ENCODE results near the gene KRTAP5-2.

Gene KRTAP5-2

DNA sequence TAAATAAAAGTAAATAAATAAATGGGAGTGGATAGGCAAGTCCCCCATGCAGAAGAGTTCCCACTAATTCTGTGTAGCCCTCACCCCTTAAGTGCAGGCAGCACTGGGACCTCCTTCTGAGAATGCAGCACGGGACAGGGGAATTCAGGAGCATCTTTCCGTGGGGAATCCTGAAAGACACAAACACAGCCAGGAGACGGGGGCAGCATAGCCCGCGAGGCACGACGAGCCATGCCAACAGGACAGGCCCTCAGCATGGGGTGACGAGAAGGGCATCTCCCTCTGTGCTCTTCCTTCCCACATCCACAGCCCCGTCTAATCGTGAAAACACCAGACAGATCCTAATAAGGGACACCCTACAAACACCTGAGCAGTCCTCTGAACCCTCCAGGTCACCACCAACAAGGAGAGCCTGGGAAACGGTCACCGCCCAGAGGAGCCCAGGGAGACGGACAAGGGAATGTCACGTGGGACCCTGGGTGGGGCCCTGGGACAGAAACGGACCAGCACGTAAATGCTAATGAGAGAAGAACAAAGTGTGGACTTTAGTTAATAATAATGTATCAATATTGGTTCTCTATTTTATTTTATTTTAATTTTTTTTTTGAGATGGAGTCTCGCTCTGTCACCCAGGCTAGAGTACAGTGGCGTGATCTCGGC, 38.3 kb upstream of the KRTAP5-2 start:
- no peak for DNase-seq (ENCODE audit: low read depth, low spot score)
- TF ChIP-seq CTCF (IDR thresholded peaks at IDR 0.05; ENCODE audit: low read depth, low read length): no peak
- in situ Hi-C loops (cut with HindIII; ENCODE audit: low sequenced_read_pairs): no loop called here
- no peak overlapping the region for H3K4me3 ChIP-seq (ENCODE audit: low read depth, low read length)

GRCh38 chr11:1633864-1634263, 35.8 kb upstream of the KRTAP5-2 start:
- in situ Hi-C loops (cut with HindIII; ENCODE audit: low sequenced_read_pairs): no loop called here
- no peak for TF ChIP-seq CTCF (IDR thresholded peaks at IDR 0.05; ENCODE audit: low read depth, low read length)
- no peak for DNase-seq (ENCODE audit: low read depth, low spot score)

GRCh38 chr11:1632053-1632714, 34.1 kb upstream of the KRTAP5-2 start:
- no peak overlapping the region for H3K4me3 ChIP-seq (ENCODE audit: low read depth, low read length)
- no peak for DNase-seq (ENCODE audit: low read depth, low spot score)
- in situ Hi-C loops (cut with HindIII; ENCODE audit: low sequenced_read_pairs): no loop called here
- no peak for TF ChIP-seq CTCF (IDR thresholded peaks at IDR 0.05; ENCODE audit: low read depth, low read length)

More at GRCh38 chr11:1633864-1634263, 35.8 kb upstream of the KRTAP5-2 start:
- H3K4me3 ChIP-seq (ENCODE audit: low read depth, low read length): no peak overlapping the region

DNA sequence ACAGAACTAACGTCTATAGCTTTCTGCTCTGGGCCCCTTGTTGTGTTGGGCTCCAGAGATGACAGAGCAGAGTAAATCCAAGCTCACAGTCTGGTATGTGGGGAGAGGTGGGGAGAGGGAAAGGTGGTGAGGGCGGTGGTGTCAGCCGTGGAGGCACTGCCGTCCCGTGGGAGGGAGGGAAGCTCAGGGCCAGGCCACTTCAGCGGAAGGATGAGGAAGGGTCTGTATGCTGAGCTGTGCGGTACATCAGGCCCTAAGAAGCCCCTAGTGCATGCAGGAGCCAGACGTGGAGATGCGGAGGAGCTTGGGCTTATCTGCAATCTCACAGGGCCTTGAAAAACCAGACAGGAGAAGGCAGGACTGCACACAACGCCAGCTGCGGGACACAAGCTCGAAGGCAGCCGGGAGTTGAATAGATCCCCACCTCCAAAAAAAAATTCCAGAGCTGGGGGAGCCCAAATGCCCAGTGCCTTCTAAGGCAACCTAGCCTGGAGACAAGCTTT, 33.0 kb upstream of the KRTAP5-2 start:
- no peak for DNase-seq (ENCODE audit: low read depth, low spot score)
- no peak overlapping the region for H3K4me3 ChIP-seq (ENCODE audit: low read depth, low read length)
- TF ChIP-seq CTCF (IDR thresholded peaks at IDR 0.05; ENCODE audit: low read depth, low read length): no peak
- in situ Hi-C loops (cut with HindIII; ENCODE audit: low sequenced_read_pairs): no loop called here

GRCh38 chr11:1630271-1630670, 32.2 kb upstream of the KRTAP5-2 start:
- no peak for DNase-seq (ENCODE audit: low read depth, low spot score)
- in situ Hi-C loops (cut with HindIII; ENCODE audit: low sequenced_read_pairs): no loop called here
- TF ChIP-seq CTCF (IDR thresholded peaks at IDR 0.05; ENCODE audit: low read depth, low read length): no peak
- H3K4me3 ChIP-seq (ENCODE audit: low read depth, low read length): no peak overlapping the region

- TF ChIP-seq CTCF (IDR thresholded peaks at IDR 0.05; ENCODE audit: low read depth, low read length): no peak
- in situ Hi-C loops (cut with HindIII; ENCODE audit: low sequenced_read_pairs): no loop called here
- no peak within 1 kb of the TSS for H3K4me3 ChIP-seq (ENCODE audit: low read depth, low read length)
- no peak for DNase-seq (ENCODE audit: low read depth, low spot score)
Observed at GRCh38 chr11:1629326-1630185, 31.5 kb upstream of the KRTAP5-2 start, which contains the start of gene KRTAP5-5. TSS of gene KRTAP5-5 (plus strand) at chr11:1629775. CDS start at chr11:1629841, 66 bp downstream.

Measured in astrocyte of the spinal cord (primary cell).